Measurements from ENCODE around the gene GTF2H1. TPM values are rescaled to one million over a fixed set of nuclear protein-coding genes. Genes with fewer than 3 reads are reported as not detected.
"Not testable (repeated sequence)": the region's sequence is repeated elsewhere in the genome, so short reads cannot be mapped to it uniquely, and the experiment has no call there.

The GTF2H1 gene
- total RNA-seq, 1 donor: 123 TPM

- no peak overlapping the region for H3K4me3 ChIP-seq (ENCODE audit: insufficient read depth, low read length)
- H3K9me3 ChIP-seq (ENCODE audit: low read depth, low read length): no peaks in the 10 kb centered on the region
- H3K27me3 ChIP-seq (ENCODE audit: insufficient read depth, low read length): no peaks in the 10 kb centered on the region
- peaks cover 9% of the 10 kb centered on the region for H4K20me1 ChIP-seq (ENCODE audit: insufficient read depth, low read length)
- H3K36me3 ChIP-seq (ENCODE audit: insufficient read depth, low read length): no peaks in the 10 kb centered on the region
- peak; percentile 31 for DNase-seq (ENCODE audit: insufficient read length, low spot score, missing footprints)
- H3K4me2 ChIP-seq (ENCODE audit: insufficient read depth, low read length): peak overlapping the region; percentile 99
- H2AFZ ChIP-seq (ENCODE audit: low read length): no peak overlapping the region
- H3K4me1 ChIP-seq (ENCODE audit: insufficient read depth, low read length): peaks cover 37% of the 10 kb centered on the region
- no peak overlapping the region for H3K27ac ChIP-seq (ENCODE audit: low read depth, low read length)
- peaks cover 88% of the 10 kb centered on the region for H3K79me2 ChIP-seq (ENCODE audit: insufficient read depth, low read length)
- TF ChIP-seq, protein P1, sequence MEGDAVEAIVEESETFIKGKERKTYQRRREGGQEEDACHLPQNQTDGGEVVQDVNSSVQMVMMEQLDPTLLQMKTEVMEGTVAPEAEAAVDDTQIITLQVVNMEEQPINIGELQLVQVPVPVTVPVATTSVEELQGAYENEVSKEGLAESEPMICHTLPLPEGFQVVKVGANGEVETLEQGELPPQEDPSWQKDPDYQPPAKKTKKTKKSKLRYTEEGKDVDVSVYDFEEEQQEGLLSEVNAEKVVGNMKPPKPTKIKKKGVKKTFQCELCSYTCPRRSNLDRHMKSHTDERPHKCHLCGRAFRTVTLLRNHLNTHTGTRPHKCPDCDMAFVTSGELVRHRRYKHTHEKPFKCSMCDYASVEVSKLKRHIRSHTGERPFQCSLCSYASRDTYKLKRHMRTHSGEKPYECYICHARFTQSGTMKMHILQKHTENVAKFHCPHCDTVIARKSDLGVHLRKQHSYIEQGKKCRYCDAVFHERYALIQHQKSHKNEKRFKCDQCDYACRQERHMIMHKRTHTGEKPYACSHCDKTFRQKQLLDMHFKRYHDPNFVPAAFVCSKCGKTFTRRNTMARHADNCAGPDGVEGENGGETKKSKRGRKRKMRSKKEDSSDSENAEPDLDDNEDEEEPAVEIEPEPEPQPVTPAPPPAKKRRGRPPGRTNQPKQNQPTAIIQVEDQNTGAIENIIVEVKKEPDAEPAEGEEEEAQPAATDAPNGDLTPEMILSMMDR (IDR thresholded peaks at IDR 0.05; ENCODE audit: extremely low read depth, low read depth, low read length): no peak
These were observed 2.5 kb upstream of the GTF2H1 start for GRCh38 chr11:18319914-18320313.

DNA sequence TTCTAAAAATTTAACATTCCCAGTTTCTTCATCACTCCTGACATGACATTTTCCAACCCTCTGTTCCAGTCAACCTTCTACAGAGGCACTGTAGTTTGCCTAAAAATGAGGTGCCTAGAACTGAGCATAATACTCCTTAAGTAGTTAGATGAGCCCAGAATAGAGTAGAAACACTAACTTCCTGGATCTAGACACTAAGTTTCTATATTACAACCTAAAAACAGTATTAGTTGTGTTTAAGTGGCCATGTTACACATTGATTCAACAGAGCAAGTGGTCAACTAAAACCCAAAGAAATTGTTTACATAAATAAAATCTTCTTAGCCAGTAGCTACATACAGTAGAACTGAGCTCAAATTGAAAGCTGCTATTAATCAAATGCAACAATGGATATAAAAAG, 1.8 kb upstream of the GTF2H1 start:
- H3K9me3 ChIP-seq (ENCODE audit: low read depth, low read length): no peaks in the 10 kb centered on the region
- H3K4me1 ChIP-seq (ENCODE audit: insufficient read depth, low read length): peaks cover 39% of the 10 kb centered on the region
- H3K4me2 ChIP-seq (ENCODE audit: insufficient read depth, low read length): peak overlapping the region; percentile 99
- TF ChIP-seq, protein P1 (IDR thresholded peaks at IDR 0.05; ENCODE audit: extremely low read depth, low read depth, low read length): no peak
- no peak overlapping the region for H3K27ac ChIP-seq (ENCODE audit: low read depth, low read length)
- peaks cover 90% of the 10 kb centered on the region for H3K79me2 ChIP-seq (ENCODE audit: insufficient read depth, low read length)
- H4K20me1 ChIP-seq (ENCODE audit: insufficient read depth, low read length): peaks cover 16% of the 10 kb centered on the region
- H3K4me3 ChIP-seq (ENCODE audit: insufficient read depth, low read length): peak overlapping the region; percentile 9
- H3K36me3 ChIP-seq (ENCODE audit: insufficient read depth, low read length): no peaks in the 10 kb centered on the region
- no peak overlapping the region for H2AFZ ChIP-seq (ENCODE audit: low read length)
- peak; percentile 34 for DNase-seq (ENCODE audit: insufficient read length, low spot score, missing footprints)
- no peaks in the 10 kb centered on the region for H3K27me3 ChIP-seq (ENCODE audit: insufficient read depth, low read length)

GRCh38 chr11:18321578-18321968, 794 bp upstream of the GTF2H1 start:
- Histone ChIP-seq H3K36me3 (ENCODE audit: insufficient read depth, low read length) (no peaks in the 10 kb centered on the region), H3K27me3 (ENCODE audit: insufficient read depth, low read length) (no peaks in the 10 kb centered on the region), H3K79me2 (ENCODE audit: insufficient read depth, low read length) (peaks cover 92% of the 10 kb centered on the region), H3K4me1 (ENCODE audit: insufficient read depth, low read length) (peaks cover 39% of the 10 kb centered on the region), H4K20me1 (ENCODE audit: insufficient read depth, low read length) (peaks cover 17% of the 10 kb centered on the region), H2AFZ (ENCODE audit: low read length) (peak overlapping the region; percentile 99), H3K27ac (ENCODE audit: low read depth, low read length) (peak overlapping the region; percentile 99), H3K4me2 (ENCODE audit: insufficient read depth, low read length) (peak overlapping the region; percentile 99), H3K4me3 (ENCODE audit: insufficient read depth, low read length) (peak overlapping the region; percentile 96), H3K9me3 (ENCODE audit: low read depth, low read length) (no peaks in the 10 kb centered on the region)
- peak; percentile 38 for DNase-seq (ENCODE audit: insufficient read length, low spot score, missing footprints)
- TF ChIP-seq, protein P1 (IDR thresholded peaks at IDR 0.05; ENCODE audit: extremely low read depth, low read depth, low read length): no peak

DNA sequence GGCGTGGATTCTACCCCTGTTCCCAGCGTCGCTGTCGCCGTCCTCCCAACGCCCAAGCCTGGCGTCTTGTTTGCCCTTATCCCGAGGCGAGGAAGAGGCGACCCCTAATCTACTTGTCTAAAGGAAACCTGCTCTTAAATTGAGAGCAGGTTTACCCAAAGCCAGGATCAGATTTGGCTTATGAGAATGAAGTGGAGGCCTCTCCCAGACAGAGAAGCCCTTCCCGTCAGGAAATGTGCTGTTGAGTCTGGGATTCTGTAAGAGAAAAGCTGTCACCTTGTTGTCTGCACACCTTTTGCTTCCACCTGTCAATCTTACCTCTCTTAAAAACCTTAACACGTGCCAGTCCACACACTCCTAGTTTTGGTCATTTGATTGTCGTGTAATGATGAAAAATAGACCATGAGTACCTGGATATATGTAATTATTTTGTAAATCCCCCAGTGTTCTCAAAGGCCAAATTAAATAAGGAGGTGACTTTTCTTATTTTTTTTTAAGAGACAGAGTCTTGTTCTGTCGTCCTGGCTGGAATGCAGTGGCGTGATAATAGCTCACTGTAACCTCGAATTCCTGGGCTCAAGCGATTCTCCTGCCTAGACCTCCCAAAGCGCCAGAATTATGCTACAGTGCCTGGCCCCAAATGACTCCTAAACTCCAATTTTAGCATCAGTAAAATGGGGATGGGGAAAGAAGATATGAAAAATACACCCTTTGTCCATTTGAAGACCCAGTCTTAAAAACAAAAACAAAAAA, 627 bp downstream of the GTF2H1 start:
- no peak for DNase-seq (ENCODE audit: insufficient read length, low spot score, missing footprints)

GRCh38 chr11:18323881-18324280, 1.5 kb downstream of the GTF2H1 start:
- not testable (repeated sequence) for H3K27me3 ChIP-seq (ENCODE audit: insufficient read depth, low read length); H3K36me3 ChIP-seq (ENCODE audit: insufficient read depth, low read length); H3K9me3 ChIP-seq (ENCODE audit: low read depth, low read length); DNase-seq (ENCODE audit: insufficient read length, low spot score, missing footprints); H2AFZ ChIP-seq (ENCODE audit: low read length)
- peak overlapping the region; percentile 96 for H3K4me3 ChIP-seq (ENCODE audit: insufficient read depth, low read length)
- H3K27ac ChIP-seq (ENCODE audit: low read depth, low read length): peak overlapping the region; percentile 99
- H3K4me2 ChIP-seq (ENCODE audit: insufficient read depth, low read length): peak overlapping the region; percentile 99
- peaks cover 95% of the 10 kb centered on the region for H3K79me2 ChIP-seq (ENCODE audit: insufficient read depth, low read length)
- H3K4me1 ChIP-seq (ENCODE audit: insufficient read depth, low read length): peaks cover 39% of the 10 kb centered on the region
- peaks cover 17% of the 10 kb centered on the region for H4K20me1 ChIP-seq (ENCODE audit: insufficient read depth, low read length)

More for the DNA sequence above, 627 bp downstream of the GTF2H1 start:
- H3K4me3 ChIP-seq (ENCODE audit: insufficient read depth, low read length): peak overlapping the region; percentile 96
- peaks cover 39% of the 10 kb centered on the region for H3K4me1 ChIP-seq (ENCODE audit: insufficient read depth, low read length)
- H3K27me3 ChIP-seq (ENCODE audit: insufficient read depth, low read length): no peaks in the 10 kb centered on the region
- peaks cover 6% of the 10 kb centered on the region for H3K36me3 ChIP-seq (ENCODE audit: insufficient read depth, low read length)
- peak overlapping the region; percentile 56 for H2AFZ ChIP-seq (ENCODE audit: low read length)
- H3K27ac ChIP-seq (ENCODE audit: low read depth, low read length): peak overlapping the region; percentile 99
- TF ChIP-seq, protein P1 (IDR thresholded peaks at IDR 0.05; ENCODE audit: extremely low read depth, low read depth, low read length): no peak
- peak overlapping the region; percentile 99 for H3K4me2 ChIP-seq (ENCODE audit: insufficient read depth, low read length)
- peaks cover 17% of the 10 kb centered on the region for H4K20me1 ChIP-seq (ENCODE audit: insufficient read depth, low read length)
- no peaks in the 10 kb centered on the region for H3K9me3 ChIP-seq (ENCODE audit: low read depth, low read length)
- peaks cover 97% of the 10 kb centered on the region for H3K79me2 ChIP-seq (ENCODE audit: insufficient read depth, low read length)
